GM12878 (cell line): Measurements from ENCODE around the gene SLC39A11. TPM values are rescaled to one million over a fixed set of nuclear protein-coding genes. Genes with fewer than 3 reads are reported as not detected.

Experiments used
- CEBPZ ChIP-seq: fragments of 150-350 bp; IDR thresholded peaks from 2 replicates; pipeline ENCODE4 v1.6.1; 2016; ENCODE audit warnings: low read depth, low read length
- JUND ChIP-seq: IDR thresholded peaks from 2 replicates; pipeline ENCODE4 v1.6.1; 2012; ENCODE audit warnings: low read depth, mild to moderate bottlenecking, low read length, improper control_type of control experiment, moderate library complexity
- NFYB ChIP-seq: IDR thresholded peaks from 2 replicates; pipeline ENCODE4 v1.6.1; 2011; ENCODE audit warnings: low read depth, mild to moderate bottlenecking, low read length, improper control_type of control experiment, moderate library complexity; ENCODE audit not compliant: insufficient read depth
- PRDM15 ChIP-seq: fragments of 450-650 bp; formaldehyde crosslinking; IDR thresholded peaks from 2 replicates; pipeline ENCODE4 v1.4.0; 2020; ENCODE audit warnings: mild to moderate bottlenecking, moderate library complexity
- SPI1 ChIP-seq: IDR thresholded peaks from 2 replicates; pipeline ENCODE4 v1.6.1; 2011; ENCODE audit warnings: low read depth, mild to moderate bottlenecking, low read length, moderate library complexity, borderline replicate concordance; ENCODE audit not compliant: insufficient read depth
- polyA plus RNA-seq, 11 experiments: library from polyadenylated mRNA; depleted of rRNA in 4 of 11; unstranded in 6 of 11; stranded (reverse) in 5 of 11; fragments of >200 nt; fragmentation: Nextera tagmentation in 4 of 11; fragmentation: Illumina TruSeq in 1 of 11; extraction: Ambion mirVana in 4 of 11; extraction: Trizol in 1 of 11; gene quantifications; 1 replicate in 1 of 11; 2 replicates in 10 of 11; pipeline versions ENCODE4 v1.2.1 to v1.2.3, GENCODE V29; 2011 to 2016; ENCODE audit warnings: inconsistent platforms in 2 of 11, missing spikeins in 2 of 11, low read depth in 1 of 11
- total RNA-seq, 4 experiments: library from RNA; depleted of rRNA in 3 of 4; stranded (reverse); fragments of >200 nt in 3 of 4; fragmentation: Illumina TruSeq in 1 of 4; extraction: Trizol in 1 of 4; gene quantifications; 2 replicates each; pipeline versions ENCODE4 v1.2.1 to v1.2.3, GENCODE V29; 2013 to 2021
- TF ChIP-seq, protein P1 (sequence below): IDR thresholded peaks from 2 replicates; pipeline ENCODE4 v1.6.1; 2012; ENCODE audit warnings: improper control_type of control experiment, low read depth, low read length; ENCODE audit not compliant: insufficient replicate concordance

Gene SLC39A11
- total and polyA plus RNA-seq, 10 of the 15 experiments (the other 5 are each of a cell fraction or from before 2014, with no cell fraction given), result 8.6 to 23.8 (median 14.0) TPM

- TF ChIP-seq, protein P1, sequence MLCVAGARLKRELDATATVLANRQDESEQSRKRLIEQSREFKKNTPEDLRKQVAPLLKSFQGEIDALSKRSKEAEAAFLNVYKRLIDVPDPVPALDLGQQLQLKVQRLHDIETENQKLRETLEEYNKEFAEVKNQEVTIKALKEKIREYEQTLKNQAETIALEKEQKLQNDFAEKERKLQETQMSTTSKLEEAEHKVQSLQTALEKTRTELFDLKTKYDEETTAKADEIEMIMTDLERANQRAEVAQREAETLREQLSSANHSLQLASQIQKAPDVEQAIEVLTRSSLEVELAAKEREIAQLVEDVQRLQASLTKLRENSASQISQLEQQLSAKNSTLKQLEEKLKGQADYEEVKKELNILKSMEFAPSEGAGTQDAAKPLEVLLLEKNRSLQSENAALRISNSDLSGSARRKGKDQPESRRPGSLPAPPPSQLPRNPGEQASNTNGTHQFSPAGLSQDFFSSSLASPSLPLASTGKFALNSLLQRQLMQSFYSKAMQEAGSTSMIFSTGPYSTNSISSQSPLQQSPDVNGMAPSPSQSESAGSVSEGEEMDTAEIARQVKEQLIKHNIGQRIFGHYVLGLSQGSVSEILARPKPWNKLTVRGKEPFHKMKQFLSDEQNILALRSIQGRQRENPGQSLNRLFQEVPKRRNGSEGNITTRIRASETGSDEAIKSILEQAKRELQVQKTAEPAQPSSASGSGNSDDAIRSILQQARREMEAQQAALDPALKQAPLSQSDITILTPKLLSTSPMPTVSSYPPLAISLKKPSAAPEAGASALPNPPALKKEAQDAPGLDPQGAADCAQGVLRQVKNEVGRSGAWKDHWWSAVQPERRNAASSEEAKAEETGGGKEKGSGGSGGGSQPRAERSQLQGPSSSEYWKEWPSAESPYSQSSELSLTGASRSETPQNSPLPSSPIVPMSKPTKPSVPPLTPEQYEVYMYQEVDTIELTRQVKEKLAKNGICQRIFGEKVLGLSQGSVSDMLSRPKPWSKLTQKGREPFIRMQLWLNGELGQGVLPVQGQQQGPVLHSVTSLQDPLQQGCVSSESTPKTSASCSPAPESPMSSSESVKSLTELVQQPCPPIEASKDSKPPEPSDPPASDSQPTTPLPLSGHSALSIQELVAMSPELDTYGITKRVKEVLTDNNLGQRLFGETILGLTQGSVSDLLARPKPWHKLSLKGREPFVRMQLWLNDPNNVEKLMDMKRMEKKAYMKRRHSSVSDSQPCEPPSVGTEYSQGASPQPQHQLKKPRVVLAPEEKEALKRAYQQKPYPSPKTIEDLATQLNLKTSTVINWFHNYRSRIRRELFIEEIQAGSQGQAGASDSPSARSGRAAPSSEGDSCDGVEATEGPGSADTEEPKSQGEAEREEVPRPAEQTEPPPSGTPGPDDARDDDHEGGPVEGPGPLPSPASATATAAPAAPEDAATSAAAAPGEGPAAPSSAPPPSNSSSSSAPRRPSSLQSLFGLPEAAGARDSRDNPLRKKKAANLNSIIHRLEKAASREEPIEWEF, result no peak
- TF ChIP-seq PRDM15 (CRISPR knock-in tag) (no peak), SPI1 (no peak), CEBPZ (no peak), NFYB (no peak), JUND (no peak)
These were observed 262.6 kb downstream of the SLC39A11 start (continued) for GRCh38 chr17:72829883-72830282.
